NCI-H524 treated with DMSO at 0.1 percent for 48 hours (cell line): Measurements from ENCODE around the gene LITAFD.
"Not testable (repeated sequence)": the region's sequence is repeated elsewhere in the genome, so short reads cannot be mapped to it uniquely, and the experiment has no call there.

Experiments
- DNase-seq: peaks from one replicate; lab custom pipeline; 2025; lab: John Stamatoyannopoulos, UW

LITAFD gene

DNA sequence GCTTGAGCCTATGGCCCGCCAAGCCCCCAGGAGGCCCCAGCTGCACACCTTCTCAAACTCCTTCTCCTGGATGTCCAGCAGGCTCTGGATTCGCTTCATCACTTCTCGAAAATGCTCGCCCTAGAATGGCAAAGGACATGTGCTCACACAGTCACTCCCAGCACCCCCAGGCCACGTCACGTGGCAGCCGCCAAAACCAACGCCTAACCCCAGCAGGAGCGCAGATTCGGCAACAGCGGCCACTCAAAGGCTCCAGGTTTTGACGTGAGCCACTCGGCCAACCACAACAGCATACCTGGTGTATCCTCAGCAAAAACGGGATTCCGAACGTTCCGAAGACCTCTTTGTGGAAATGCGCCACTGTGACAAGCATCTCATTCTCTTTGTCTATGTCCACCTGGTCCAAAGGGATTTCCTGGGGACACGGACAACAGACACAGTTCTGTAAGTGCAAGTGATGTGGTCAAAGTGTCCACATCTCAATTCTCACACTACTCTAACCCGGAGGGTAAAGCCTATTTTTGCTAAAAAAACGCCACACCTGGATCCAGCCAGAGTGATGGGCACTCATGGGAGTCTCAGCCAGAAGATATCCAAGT, 12.7 kb downstream of the LITAFD start:
- DNase-seq, result no peak

GRCh38 chr16:8898660-8899318, 16.6 kb downstream of the LITAFD start:
- no peak for DNase-seq

GRCh38 chr16:8899709-8900317, 17.7 kb downstream of the LITAFD start:
- no peak for DNase-seq

DNA sequence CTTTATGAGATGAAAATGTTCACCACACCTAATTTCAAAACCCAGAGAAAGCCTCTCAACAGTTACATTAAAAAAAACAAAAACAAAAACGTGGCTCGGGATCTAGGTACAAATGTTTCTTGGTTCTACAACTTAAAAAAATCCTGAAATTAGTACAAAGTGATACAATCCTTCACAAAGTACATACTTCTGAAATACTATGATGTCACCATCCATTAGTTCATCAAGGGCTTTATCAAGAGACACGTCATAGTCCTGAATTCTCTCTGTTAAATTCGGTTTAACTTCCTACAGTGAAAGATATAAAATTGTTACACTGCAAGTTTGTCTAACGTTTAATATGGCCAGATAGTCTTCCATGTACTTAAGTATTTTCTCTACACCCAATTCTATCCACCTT, 18.2 kb downstream of the LITAFD start:
- DNase-seq, result no peak

- DNase-seq, result no peak
Measured at GRCh38 chr16:8901320-8901861, 19.2 kb downstream of the LITAFD start.

GRCh38 chr16:8903004-8903403, 20.9 kb downstream of the LITAFD start:
- no peak for DNase-seq

- no peak for DNase-seq
Measured at GRCh38 chr16:8904018-8904430, 21.9 kb downstream of the LITAFD start.

- DNase-seq, result peak; percentile 37
Measured at GRCh38 chr16:8905168-8905762, 23.1 kb downstream of the LITAFD start.

GRCh38 chr16:8905795-8906591, 23.8 kb downstream of the LITAFD start:
- DNase-seq, result no peak

DNA sequence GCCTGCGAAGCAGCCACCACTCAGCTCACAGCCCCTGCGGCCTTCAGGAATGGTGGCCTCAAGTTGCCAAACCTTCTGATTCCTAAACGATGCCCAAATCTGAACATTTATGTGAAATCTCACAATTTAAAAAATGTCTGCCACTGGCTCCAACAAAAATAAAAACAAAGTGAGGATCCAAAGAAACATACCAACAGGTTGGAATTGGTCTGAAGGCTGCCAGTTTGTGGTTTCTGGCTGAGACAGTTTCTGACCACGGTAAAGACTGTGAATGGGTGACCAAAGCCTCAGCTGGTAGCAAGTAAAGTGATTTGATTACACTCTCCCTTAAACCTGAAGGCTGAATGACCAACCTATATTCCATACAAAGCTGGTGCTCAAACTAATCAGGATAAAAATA, 24.9 kb downstream of the LITAFD start:
- DNase-seq, result no peak

DNA sequence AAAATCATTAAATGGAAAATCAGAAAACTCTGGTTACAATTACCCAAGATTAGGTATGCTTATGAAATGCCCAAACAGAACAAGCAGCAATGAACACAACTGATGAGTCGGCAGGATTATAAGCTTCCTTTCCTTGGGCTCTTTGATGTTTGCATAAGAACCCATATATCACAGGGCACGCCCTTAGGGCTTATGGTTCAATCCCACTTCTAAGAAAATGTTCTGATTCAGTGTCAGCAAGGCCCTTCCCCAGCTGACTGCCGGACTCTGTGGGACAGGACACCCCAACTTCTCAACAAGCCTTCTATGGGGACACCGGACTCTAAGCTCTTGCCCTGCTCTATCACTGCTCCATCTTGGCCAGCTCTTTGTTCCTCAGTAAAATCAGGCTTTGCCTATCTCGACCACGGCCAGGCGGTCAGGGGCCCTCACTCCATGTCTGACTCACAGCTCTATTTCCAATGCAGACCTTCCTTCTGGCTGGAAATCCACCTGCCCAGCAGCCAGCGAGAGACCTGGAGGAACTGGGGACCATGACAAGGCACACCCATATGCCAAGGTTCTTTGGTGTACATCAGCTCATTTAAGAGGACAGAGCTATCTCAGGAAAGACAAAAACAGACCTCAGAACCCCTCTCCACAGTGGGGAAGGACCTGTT, 26.8 kb downstream of the LITAFD start:
- DNase-seq, result no peak

GRCh38 chr16:8910811-8911210, 28.7 kb downstream of the LITAFD start:
- no peak for DNase-seq

DNA sequence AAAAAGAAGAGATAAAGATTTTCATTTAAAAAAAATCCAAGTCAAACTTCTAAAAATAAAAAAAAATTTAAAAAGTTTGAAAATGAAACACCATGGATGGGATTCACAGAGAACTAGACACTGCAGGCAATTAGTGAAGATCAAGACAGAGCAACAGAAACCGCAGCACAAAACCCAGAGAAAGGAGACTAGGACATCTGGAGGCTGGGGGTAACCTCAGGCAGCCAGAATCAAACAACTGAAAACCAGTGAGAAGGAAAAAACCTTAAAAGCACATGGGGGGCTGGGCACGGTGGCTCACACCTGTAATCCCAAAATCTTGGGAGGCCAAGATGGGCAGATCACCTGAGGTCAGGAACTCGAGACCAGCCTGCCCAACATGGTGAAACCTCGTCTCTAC, 30.6 kb downstream of the LITAFD start:
- no peak for DNase-seq

DNA sequence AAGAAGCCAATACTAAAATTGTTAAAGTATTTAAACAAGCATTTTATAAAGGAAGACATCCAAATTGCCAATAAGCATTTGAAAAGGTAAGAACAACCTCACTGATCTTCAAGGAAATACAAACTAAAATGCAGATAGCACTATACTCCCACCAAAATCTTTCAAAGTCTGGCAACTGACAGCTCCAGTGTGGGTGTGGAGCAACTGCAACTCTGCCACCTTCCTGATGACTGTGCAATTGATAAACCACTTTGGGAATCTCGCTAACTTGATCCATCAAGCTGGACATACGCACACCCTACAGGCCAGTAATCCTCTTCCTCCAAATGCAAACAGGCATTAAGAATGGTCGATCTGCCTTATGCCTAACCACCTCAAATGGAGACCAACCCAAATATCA, 31.9 kb downstream of the LITAFD start:
- no peak for DNase-seq

GRCh38 chr16:8915722-8916301, 33.7 kb downstream of the LITAFD start:
- no peak for DNase-seq

- DNase-seq, result no peak
Measured at GRCh38 chr16:8916541-8917225, 34.5 kb downstream of the LITAFD start.

DNA sequence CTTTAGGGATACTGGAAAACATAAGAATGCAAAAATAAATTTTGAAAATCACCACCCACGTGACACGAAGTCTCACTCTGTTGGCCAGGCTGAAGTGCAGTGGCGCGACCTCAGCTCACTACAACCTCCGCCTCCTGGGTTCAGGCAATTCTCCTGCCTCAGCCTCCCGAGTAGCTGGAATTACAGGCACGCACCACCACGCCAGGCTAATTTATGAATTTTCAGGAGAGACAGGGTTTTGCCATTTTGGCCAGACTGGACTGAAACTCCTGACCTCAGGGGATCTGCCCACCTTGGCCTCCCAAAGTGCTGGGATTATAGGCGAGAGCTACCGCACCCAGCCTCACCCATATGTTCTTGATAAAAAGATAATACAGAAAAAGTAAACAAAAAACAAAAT, 35.2 kb downstream of the LITAFD start:
- not testable (repeated sequence) for DNase-seq

DNA sequence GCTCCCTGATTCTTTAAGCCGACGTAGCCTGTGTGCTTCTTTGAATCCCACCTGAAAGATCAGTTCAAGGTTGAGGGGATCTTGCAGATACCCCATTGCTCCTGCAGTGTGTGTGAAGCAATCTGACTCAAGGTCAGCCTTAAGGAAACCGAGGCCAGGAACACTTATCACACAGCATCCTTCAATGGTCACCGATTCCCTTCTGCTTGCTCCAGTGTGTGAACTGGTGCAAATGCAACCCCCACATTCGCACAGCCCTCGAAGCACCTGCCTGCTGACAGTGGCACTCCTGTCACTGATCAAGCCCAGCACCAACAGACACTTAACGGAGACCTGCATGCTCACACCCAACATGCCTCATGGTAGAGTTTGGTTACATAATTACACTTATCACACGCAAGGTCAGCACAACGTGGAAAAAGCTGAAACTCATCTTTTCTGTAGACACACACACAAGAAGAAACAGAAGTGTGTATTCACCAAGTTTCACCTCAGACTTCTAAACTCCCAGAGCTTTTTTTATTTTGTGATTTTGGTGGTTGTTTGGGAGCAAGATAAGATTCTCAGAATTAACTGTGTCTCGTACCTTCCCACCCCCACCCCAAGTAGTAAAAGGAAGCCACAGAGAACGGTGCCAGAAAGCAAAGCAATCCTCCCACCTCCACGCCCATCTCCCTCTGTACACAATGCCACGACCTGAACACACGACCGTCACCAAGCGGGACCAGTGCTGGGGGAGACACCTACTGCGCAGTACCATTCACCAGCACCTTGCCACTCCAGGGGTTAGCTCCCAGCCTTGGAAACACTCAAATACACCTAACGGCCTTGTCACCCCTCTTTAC, 37.2 kb downstream of the LITAFD start:
- no peak for DNase-seq

DNA sequence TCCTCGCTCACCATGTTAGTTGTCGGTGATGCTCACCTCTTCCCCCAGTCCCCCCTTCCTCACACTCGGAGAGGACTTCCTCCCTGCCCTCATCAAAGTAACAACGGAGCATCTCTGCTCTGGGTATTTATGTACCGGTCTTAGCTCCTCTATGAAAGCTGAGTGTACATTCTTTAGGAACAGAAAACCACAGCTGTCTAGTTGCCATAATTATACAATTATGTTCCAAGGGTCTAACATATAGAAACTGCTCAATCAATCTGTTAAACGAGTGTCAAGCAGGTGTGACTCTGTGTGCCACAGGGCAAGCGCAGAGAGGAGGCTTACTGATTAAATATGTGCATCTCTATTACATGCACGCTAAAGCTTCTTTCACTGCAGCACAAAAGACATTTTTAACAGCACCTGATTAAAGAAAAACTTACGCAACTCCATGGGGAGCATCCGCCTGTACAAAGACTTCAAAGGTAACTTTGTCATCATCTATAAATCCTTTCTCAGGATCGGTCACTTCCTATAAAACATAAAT, 37.8 kb downstream of the LITAFD start:
- DNase-seq, result no peak
